ENCODE measurements around the gene PTPRE.

DNA sequence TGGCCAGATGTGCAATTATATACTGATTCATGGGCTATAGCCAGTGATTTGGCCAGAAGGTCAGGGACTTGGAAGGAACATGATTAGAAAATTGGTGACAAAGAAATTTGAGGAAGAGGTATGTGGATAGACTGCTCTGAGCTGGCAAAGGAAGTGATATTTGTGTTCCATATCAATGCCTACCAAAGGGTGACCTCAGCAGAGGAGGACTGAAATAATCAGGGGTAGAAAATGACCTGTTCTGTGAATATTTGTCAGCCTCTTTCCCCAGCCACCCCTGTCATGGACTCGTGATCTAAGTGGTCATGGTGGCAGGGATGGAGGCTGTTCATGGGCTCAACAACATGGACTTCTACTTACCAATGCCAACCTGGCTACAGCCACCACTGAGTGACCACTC is 47.0 kb downstream of the PTPRE start:
- TF ChIP-seq POLR2A (IDR thresholded peaks at IDR 0.05; ENCODE audit: low read length), result no peak
- TF ChIP-seq GATA1 (IDR thresholded peaks at IDR 0.05; ENCODE audit: low read depth, low read length), result no peak

Data from erythroblast (primary cell).